ENCODE measurements around the gene COL6A1. TPM values are rescaled to one million over a fixed set of nuclear protein-coding genes. Genes with fewer than 3 reads are reported as not detected.

Gene COL6A1
- total RNA-seq, 6 experiments from 2014 or later, result 350 to 415 (median 382) TPM

DNA sequence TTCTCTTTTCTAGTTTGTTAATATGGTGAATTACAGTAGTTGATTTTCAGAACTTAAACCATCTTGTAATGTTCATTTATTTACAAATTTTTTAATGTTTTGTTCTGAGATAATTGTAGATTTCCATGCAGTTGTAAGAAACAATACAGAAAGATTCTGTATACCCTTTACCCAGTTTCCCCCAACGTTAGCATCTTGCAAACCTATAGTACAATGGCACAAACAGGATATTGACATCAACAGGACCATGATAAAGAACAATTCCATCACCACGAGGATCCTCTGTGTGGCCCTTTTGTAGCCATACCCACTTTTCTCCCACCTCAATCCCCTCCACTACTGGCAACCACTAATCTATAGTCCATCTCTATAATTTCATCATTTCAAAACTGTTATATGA lies 33.3 kb downstream of the COL6A1 start:
- H3K4me3 Mint-ChIP-seq, result no peak overlapping the region
- H3K9me3 Mint-ChIP-seq, result no peaks in the 10 kb centered on the region
- H3K27me3 Mint-ChIP-seq (ENCODE audit: insufficient read depth), result 0 out of 2 replicates have a peak, but pooled peaks cover 2% of the 10 kb centered on the region
- H3K36me3 Mint-ChIP-seq (ENCODE audit: low read depth), result no peaks in the 10 kb centered on the region
- H3K4me1 Mint-ChIP-seq (ENCODE audit: low read depth), result no peaks in the 10 kb centered on the region
- H3K27ac Mint-ChIP-seq, result no peak overlapping the region
- TF ChIP-seq, protein P1, sequence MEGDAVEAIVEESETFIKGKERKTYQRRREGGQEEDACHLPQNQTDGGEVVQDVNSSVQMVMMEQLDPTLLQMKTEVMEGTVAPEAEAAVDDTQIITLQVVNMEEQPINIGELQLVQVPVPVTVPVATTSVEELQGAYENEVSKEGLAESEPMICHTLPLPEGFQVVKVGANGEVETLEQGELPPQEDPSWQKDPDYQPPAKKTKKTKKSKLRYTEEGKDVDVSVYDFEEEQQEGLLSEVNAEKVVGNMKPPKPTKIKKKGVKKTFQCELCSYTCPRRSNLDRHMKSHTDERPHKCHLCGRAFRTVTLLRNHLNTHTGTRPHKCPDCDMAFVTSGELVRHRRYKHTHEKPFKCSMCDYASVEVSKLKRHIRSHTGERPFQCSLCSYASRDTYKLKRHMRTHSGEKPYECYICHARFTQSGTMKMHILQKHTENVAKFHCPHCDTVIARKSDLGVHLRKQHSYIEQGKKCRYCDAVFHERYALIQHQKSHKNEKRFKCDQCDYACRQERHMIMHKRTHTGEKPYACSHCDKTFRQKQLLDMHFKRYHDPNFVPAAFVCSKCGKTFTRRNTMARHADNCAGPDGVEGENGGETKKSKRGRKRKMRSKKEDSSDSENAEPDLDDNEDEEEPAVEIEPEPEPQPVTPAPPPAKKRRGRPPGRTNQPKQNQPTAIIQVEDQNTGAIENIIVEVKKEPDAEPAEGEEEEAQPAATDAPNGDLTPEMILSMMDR (IDR thresholded peaks at IDR 0.05), result no peak
- no peak for DNase-seq

DNA sequence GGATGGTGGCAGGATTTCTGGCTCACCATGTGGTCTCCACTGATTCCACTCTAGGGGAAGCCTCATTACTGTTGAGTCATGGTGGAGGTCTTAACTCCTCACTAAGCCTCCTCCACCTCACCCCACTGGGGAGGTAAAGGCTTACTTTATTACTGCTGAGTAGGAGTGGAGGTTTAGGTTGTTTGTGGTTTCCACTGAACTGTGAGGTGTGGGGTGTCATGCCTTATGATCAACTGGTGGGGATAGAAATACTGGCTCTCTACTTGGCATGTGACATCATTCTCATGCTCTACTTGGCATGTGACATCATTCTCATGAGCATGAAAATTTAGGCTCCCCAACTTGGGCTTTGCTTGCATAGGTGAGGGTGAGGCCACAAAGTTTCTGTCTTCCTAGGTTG lies 35.6 kb downstream of the COL6A1 start:
- H3K36me3 Mint-ChIP-seq (ENCODE audit: low read depth), result no peaks in the 10 kb centered on the region
- no peaks in the 10 kb centered on the region for H3K9me3 Mint-ChIP-seq
- H3K27me3 Mint-ChIP-seq (ENCODE audit: insufficient read depth), result peaks cover 7% of the 10 kb centered on the region
- H3K27ac Mint-ChIP-seq, result no peak overlapping the region
- TF ChIP-seq, protein P1 (IDR thresholded peaks at IDR 0.05), result no peak
- no peak for DNase-seq
- no peak overlapping the region for H3K4me3 Mint-ChIP-seq
- H3K4me1 Mint-ChIP-seq (ENCODE audit: low read depth), result no peaks in the 10 kb centered on the region

- H3K4me3 Mint-ChIP-seq, result no peak overlapping the region
- no peak for DNase-seq
- peaks cover 7% of the 10 kb centered on the region for H3K27me3 Mint-ChIP-seq (ENCODE audit: insufficient read depth)
- H3K4me1 Mint-ChIP-seq (ENCODE audit: low read depth), result no peaks in the 10 kb centered on the region
- H3K36me3 Mint-ChIP-seq (ENCODE audit: low read depth), result no peaks in the 10 kb centered on the region
- H3K27ac Mint-ChIP-seq, result no peak overlapping the region
- H3K9me3 Mint-ChIP-seq, result no peaks in the 10 kb centered on the region
- TF ChIP-seq, protein P1 (IDR thresholded peaks at IDR 0.05), result no peak
These were observed 36.1 kb downstream of the COL6A1 start for GRCh38 chr21:46017695-46018094.

DNA sequence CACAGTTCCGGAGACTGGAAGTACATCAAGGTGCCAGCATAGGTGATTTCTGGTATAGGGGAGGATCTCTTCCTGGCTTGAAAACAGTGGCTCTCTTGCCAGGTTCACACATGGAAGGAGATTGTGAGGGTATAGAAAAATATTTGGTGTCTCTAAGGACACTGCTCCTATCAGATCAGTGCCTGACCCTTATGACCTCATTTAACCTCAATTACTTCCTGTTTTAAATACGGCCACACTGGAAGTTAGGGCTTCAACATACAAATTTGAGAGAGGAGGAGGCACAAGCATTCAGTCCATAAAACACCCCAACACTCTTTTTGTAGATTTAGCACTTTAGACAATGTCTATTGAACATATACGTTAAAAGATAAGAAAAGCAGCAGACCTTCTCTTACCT lies 37.0 kb downstream of the COL6A1 start:
- no peaks in the 10 kb centered on the region for H3K9me3 Mint-ChIP-seq
- TF ChIP-seq, protein P1 (IDR thresholded peaks at IDR 0.05), result no peak
- no peak overlapping the region for H3K27ac Mint-ChIP-seq
- no peak overlapping the region for H3K4me3 Mint-ChIP-seq
- peaks cover 7% of the 10 kb centered on the region for H3K27me3 Mint-ChIP-seq (ENCODE audit: insufficient read depth)
- DNase-seq, result no peak
- H3K36me3 Mint-ChIP-seq (ENCODE audit: low read depth), result no peaks in the 10 kb centered on the region
- peaks cover 3% of the 10 kb centered on the region; the same call in 1 of the 2 replicates for H3K4me1 Mint-ChIP-seq (ENCODE audit: low read depth)

DNA sequence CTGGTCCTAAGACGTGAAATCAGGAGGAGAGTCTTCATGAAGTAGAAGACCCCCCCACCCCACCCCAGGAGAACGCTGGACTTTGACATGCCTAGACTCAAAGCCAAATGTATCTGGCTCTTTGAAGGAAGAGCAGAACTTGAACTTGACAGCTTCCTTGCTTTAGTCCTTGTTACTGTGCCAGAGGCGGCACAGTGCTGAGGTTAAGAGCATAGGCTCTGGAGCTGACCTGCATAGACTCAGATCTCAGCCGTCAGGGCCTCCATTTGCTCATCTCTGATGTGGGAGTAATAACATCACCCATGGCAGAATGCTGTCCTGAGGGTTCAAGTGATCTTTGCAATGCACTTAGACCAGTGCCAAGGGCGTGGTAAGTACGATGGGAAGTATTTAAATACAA lies 39.0 kb downstream of the COL6A1 start:
- H3K9me3 Mint-ChIP-seq, result no peaks in the 10 kb centered on the region
- DNase-seq, result no peak
- no peak overlapping the region for H3K27ac Mint-ChIP-seq
- H3K4me3 Mint-ChIP-seq, result no peak overlapping the region
- TF ChIP-seq, protein P1 (IDR thresholded peaks at IDR 0.05), result no peak
- no peaks in the 10 kb centered on the region for H3K36me3 Mint-ChIP-seq (ENCODE audit: low read depth)
- peaks cover 7% of the 10 kb centered on the region for H3K27me3 Mint-ChIP-seq (ENCODE audit: insufficient read depth)
- peaks cover 23% of the 10 kb centered on the region for H3K4me1 Mint-ChIP-seq (ENCODE audit: low read depth)

DNA sequence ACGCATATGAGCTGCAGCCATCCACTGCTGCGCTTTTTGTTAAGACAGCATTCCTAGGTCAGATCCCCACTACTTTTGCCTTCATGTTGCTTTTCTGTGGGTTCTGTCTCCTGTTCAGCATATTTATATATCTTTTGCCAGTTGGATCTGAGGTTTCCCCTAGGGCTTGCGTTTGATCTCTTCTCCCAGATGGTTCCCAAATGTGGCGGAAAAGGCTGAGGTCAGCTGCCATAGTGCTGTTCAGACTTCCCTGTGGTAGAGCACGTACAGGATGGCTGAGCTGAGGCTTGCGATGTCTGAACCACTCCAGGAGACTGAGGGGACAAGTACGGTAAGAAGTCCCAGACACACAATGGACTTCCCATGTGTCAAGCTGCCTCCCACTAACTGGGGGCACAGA lies 39.8 kb downstream of the COL6A1 start:
- H3K4me3 Mint-ChIP-seq, result no peak overlapping the region
- DNase-seq, result no peak
- no peaks in the 10 kb centered on the region for H3K36me3 Mint-ChIP-seq (ENCODE audit: low read depth)
- TF ChIP-seq, protein P1 (IDR thresholded peaks at IDR 0.05), result no peak
- peaks cover 5% of the 10 kb centered on the region for H3K27me3 Mint-ChIP-seq (ENCODE audit: insufficient read depth)
- H3K27ac Mint-ChIP-seq, result no peak overlapping the region
- peaks cover 31% of the 10 kb centered on the region for H3K4me1 Mint-ChIP-seq (ENCODE audit: low read depth)
- H3K9me3 Mint-ChIP-seq, result no peaks in the 10 kb centered on the region

All from HFFc6 (cell line).